ENCODE measurements around the gene B3GALT6.
A peak's percentile ranks its signal among the peaks of the same experiment; 100 is the strongest.

B3GALT6 gene

GRCh38 chr1:1200876-1201810, 30.9 kb upstream of the B3GALT6 start:
- DNase-seq (ENCODE audit: low read depth in 3 of 3), result peak; percentile 92 to 95 (median 94)

GRCh38 chr1:1202831-1203560, 29.0 kb upstream of the B3GALT6 start:
- no peak for DNase-seq (ENCODE audit: low read depth in 3 of 3)

DNA sequence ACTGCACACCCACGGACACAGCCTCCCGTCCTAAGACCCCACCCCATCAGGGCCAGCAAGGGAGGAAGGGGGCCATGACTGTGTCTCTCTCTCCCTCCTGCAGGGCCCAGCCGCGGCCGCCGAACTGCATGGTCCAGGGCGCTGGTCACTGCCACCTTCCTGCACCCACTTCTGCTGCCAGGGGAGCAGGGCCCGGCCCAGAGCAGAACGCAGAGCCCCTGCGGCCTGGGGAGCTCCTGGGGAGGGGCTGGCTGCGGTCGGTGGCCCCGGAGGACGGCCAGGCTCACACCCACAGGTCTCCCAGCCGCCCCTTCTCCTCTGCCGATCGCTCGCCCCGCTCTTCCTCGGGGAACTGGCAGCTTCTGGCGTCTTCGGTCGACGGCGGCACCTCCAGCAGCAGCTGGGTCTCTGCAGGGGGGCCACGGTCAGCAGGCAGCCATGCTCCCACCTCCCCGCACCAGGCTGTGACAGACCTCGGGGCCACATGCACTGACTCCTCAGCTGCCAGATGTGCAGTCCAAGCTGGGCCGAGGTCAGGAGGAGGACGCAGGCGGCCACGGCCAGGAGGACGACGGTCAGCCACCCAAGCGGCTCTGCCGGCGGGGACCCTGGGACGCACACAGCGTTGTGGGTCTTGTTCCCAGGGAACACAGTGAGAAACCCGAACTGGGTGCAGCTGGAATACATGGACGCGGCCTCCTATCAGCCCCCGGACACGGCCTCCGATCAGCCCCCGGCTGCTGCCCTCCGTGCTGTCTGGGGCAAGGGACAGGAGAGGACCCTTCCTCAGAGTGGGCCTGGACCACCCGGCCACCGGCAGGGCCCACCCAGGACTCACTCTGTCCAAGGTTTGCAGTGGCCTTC, 28.2 kb upstream of the B3GALT6 start:
- DNase-seq (ENCODE audit: low read depth in 3 of 3), result no peak

DNA sequence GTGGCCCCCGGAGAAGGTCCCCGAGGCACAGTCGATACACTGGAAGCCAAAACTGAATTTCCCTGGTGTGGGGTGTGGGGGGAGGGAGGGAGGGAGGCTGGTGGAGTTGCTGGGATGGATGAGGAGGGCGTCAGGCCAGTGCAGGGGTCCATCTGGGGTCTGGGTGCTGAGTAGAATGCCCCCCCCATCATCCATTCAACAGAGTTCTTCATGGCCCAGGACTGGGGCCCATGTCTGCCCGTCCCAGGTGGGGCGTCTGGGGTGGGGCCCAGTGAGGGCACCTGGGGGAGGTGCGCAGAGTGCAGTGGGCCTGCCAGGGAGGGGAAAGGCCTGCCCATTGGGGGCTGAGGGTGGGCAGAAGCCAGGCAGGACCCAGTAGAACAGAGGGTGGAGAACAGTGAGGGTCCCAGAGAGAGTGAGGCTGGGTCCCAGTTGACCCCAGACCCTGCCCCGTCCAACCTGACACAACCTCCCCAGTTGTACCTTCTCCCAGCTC, 27.6 kb upstream of the B3GALT6 start:
- no peak for DNase-seq (ENCODE audit: low read depth in 3 of 3)

DNA sequence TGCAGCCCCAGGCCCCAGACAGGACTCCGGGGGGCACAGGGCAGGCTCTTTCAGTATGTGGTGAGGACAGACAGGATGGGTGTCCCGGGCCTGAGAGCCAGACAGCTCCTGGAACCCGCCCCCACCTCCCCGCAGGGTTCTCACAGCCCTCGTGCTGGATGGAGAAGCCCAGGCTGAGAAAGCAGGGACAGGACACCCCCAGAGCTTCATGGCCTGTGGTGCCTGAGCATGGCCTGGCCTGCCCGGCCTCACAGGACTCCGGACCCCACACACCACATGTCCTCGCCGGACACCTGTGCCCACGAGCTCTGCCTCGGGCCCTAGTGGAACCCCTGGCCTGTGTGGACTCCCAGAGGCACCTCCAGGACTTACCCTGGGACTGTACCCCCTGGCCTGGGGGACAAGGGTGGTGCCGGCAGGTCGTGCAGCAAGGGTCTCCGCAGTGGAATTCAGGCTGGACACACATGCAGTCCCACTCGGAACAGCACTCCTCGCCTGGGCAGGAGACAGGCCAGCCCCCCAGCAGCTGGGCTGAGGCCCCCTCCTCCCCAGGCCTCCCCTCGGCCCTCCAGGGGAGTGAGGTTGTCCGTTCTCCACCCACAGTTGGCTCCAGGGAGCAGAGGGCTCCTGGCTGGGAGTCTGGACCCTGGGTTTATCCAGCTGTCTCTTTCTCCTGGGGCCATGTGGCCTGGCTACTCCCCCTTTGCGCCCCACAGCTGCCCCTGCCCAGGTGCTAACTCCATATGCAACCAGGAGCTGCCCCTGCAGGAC, 26.9 kb upstream of the B3GALT6 start:
- no peak for DNase-seq (ENCODE audit: low read depth in 3 of 3)

DNA sequence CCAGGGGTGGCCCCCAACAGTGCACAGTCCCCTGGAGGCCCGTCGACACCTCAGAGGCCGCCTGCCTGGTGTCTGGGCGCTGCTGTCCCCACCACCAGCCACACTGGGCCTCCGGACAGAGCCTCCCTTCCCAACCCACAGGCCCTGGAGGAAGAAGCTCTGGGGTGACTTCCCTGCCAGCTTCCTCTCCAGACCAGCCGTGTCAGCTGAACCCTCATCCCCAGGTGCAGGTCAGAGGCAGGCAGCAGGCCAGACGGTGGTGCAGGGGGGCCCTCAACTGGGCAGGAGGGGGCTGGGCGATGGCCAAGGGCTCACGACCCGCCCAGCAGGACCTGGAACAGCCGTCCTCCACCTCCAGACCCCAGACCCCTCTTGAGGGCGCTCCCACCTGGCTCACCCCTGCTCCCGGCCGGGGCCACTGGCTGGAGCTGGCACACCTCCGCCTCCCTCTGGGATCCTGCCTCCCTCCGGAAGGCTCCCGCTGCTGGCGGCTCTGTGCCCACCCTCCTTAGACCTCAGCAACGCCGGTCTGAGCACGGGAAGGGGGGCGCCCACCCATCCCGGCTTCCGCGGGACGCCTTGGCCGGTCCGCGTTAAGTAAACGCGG, 26.2 kb upstream of the B3GALT6 start:
- no peak for DNase-seq (ENCODE audit: low read depth in 3 of 3)

GRCh38 chr1:1206376-1206965, 25.6 kb upstream of the B3GALT6 start, which contains the start of gene TNFRSF18:
TNFRSF18 (minus strand) TSS chr1:1206592; CDS start chr1:1206571, 21 bp downstream.
- no peak for DNase-seq (ENCODE audit: low read depth in 3 of 3)

DNA sequence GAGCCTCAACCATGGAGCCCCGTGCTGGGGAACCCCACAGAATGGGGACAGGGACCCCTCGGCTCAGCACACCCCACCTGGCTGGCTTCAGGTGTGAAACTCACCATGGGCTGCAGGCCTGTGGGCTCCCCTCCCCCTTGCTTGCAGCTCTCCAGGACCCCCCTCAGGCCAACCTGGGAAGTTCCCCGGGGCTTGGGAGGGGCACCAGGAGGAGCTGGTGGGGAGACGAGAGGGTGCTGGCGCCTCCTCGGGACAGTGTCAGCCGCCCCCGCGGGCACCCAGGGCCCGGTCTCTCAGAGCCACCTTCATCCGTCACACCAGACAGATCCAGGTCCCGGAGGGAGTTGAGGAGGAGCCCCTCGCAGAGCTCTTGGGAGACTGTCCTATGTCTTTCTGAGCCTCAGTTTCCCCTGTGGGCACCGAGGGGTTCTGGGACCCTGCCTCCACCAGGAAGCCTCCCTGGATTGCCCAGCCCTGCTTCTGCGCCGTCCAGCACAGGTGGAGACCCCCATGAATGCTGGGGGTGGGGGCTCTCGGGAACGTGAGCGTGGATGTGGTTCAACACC, 25.0 kb upstream of the B3GALT6 start:
- DNase-seq (ENCODE audit: low read depth in 3 of 3), result no peak

GRCh38 chr1:1207571-1207892, 24.5 kb upstream of the B3GALT6 start:
- DNase-seq (ENCODE audit: low read depth in 3 of 3), result no peak

DNA sequence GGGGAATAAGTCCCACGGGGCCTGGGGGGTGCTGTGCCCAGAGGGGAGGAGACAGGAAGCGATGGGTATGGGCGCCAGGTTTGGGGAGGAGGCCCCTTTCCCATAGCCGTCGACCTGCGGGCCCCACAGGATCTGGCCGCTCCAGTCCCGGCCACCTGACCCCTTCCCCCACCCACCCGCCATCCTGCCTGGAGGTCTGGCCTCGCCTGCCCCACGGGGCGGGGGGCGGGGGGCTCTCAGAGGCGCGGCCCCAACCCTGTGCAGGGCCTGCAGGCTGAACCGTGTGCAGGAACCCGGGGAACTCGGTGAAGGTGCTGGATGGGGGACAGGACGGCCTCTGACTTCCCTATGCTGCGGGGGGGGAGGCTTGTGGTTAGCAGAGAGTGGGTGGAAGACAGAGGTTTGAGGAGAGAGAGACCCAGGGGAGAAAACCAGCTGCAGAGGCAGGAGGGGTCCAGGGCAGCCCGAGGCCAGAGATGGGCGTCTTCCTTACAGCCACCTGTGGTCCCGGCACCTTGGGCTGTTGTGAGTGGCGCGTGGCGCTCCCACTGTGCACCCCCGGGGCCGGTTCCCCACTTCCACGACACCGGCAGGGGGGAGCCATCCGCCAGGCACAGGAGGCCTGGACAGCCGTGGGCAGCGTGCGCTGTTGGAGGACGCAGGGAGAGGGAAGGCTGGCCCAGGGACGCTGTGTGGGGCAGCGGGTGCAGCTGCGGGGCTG, 23.2 kb upstream of the B3GALT6 start:
- peak in 1 of 3 experiments; percentile 49 for DNase-seq (ENCODE audit: low read depth in 3 of 3)

DNA sequence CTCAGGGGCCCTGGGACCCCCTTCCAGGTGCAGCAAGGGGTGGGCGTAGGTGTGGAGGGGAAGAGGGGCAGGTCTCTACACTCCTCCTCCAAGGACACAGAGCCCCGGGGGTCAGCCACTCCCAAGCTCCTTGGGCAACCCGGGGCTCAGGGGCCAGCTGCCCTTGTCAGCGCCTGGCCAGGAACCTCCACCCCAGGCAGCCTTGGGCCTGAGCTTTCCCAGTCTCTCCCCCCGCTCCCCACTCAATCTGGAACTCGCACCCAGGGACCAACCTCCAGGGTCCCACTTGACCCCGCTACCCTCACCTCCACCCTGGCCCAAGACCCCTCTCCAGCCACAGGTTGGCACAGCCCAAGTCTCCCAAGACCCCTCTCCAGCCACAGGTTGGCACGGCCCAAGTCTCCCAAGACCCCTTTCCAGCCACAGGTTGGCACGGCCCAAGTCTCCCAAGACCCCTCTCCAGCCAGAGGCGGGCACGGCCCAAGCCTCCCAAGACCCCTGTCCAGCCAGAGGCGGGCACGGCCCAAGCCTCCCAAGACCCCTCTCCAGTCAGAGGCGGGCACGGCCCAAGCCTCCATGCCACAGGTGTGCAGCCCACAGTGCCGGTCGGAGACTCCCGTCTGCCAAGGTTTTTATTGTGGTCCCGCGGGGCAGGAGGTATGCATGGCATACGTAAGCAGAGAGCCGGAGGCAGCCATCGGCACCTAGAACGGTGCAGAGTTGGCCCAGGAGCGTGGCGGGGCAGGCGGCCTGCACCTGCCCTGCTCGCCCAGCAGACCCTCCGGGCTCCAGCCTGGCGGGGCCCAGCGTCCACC, 21.1 kb upstream of the B3GALT6 start:
- DNase-seq (ENCODE audit: low read depth in 3 of 3), result no peak

- DNase-seq (ENCODE audit: low read depth in 3 of 3), result no peak
These were observed 20.2 kb upstream of the B3GALT6 start for GRCh38 chr1:1211541-1212441.

DNA sequence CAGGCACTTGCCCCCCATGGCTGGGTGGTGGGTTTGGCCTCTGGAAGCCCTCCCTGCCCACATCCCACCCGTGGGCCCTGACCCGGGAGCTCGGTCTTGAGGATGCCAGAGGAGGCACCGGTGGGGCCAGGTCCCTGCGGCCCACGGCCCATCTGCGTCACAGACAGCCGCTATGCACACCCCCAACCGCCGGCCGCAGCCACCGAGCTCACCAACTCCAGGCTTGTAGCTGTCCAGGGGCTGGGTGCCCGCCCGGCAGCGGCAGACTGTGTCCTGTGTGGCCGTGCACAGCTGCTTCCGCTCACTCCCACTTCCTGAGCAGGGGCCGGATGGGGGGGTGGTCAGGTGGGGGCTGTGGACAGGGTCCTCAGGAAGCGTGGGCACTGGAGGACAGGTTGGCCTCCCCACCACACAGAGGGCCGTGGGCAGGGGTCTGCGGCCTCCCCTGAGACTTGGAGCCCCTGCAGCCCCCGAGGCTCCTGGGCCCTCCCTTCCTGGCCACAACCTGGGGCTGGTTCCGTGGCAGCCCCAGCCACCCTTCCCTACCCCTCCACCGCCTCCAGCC, 19.2 kb upstream of the B3GALT6 start:
- DNase-seq (ENCODE audit: low read depth in 3 of 3), result no peak

GRCh38 chr1:1213345-1214265, 18.4 kb upstream of the B3GALT6 start, which contains the start of gene TNFRSF4:
TNFRSF4 (minus strand) TSS chr1:1214153; CDS start chr1:1214127, 26 bp downstream.
- DNase-seq (ENCODE audit: low read depth in 3 of 3), result peak in 1 of 3 experiments; percentile 56

DNA sequence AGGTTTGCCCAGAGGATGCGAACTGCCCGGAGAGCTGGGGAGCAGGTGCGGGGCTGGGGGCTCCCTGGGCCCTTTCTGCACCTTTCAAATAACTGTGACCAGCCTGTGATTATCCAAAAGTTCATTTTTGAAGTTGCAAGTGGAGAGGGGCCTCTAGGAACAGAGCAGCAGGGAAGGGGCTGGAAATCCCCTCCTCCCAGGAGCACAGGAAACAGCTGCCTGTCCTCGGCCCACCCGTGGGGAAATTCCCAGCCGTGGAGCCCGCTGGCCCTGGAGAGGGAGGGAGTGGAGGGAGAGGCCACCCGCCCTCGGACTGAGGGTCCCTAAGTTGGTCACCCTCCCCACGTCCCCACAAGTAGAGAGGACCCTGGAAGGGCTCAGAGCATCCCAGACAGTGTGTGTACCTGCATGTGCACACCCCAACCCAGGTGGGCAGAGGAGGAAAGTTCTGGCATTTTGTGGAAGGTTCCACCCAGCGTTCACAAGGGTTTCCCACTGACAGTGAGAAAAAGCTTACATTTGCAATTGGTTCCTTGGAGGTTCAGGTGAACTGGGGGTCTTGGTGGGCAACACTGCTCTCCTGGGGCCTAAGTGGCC, 16.9 kb upstream of the B3GALT6 start:
- no peak for DNase-seq (ENCODE audit: low read depth in 3 of 3)

Measured in stimulated activated CD4-positive, alpha-beta T cell treated with anti-CD3 and anti-CD28 coated beads, TNF-alpha, amount 100 ng/mL, for 4 hours (primary cell).